BLaER1 (cell line): Measurements from ENCODE around the gene KSR1.

Experiments
- H3K27ac ChIP-seq: shearing (Covaris generic); formaldehyde crosslinking; 2 replicates; pipeline ENCODE4 v1.8.1; 2022
- H3K27me3 ChIP-seq: shearing (Covaris generic); formaldehyde crosslinking; 2 replicates; pipeline ENCODE4 v1.8.1; 2022
- H3K36me3 ChIP-seq: shearing (Covaris generic); formaldehyde crosslinking; 2 replicates; pipeline ENCODE4 v1.8.1; 2022
- H3K4me1 ChIP-seq: shearing (Covaris generic); formaldehyde crosslinking; 2 replicates; pipeline ENCODE4 v1.8.1; 2022
- H3K4me2 ChIP-seq: shearing (Covaris generic); formaldehyde crosslinking; 2 replicates; pipeline ENCODE4 v1.8.1; 2022
- H3K4me3 ChIP-seq: shearing (Covaris generic); formaldehyde crosslinking; 2 replicates; pipeline ENCODE4 v1.8.1; 2022
- H3K9ac ChIP-seq: shearing (Covaris generic); formaldehyde crosslinking; 2 replicates; pipeline ENCODE4 v1.8.1; 2022
- H3K9me3 ChIP-seq: shearing (Covaris generic); formaldehyde crosslinking; 2 replicates; pipeline ENCODE4 v1.8.1; 2022
- H4K20me1 ChIP-seq: shearing (Covaris generic); formaldehyde crosslinking; 2 replicates; pipeline ENCODE4 v1.8.1; 2022
- Cebpa-rat ChIP-seq: shearing (Covaris generic); IDR thresholded peaks from 2 replicates; pipeline ENCODE4 v1.8.1; 2022

The KSR1 gene

DNA sequence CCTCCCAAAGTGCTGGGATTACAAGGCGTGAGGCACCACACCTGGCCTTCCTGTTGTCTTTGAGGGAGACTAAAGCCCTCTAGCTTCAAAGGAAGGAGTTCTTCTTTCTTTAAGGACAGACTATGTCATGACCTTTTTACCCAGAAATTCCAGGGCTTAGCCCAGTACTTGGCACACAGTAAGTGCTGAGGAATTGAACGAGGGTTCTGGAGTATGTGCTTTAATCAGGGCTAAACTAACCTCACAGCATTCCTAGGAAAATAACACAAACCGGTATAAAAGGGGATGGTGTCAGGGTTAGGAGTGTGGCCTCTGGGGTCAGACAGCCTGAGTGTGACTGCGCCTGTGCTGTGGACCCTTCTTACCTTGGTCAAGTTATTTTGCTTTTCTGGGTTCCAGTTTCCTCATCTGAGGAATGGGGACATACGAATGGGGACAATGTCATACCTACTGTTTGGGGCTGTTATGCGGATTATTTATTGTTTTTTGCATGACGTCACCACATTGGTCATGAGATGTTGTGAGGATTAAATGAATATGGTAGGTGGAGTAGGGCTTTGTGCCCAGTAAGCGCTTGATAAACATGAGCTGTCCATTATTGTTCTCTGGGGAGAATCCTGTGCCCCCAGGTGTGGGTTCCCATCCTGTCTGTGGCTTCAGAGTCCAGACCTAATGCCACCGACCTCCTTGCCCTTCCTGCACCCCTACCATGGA is 21.9 kb downstream of the KSR1 start:
- Histone ChIP-seq H3K9me3 (no peaks in the 10 kb centered on the region), H3K4me1 (peaks cover 87% of the 10 kb centered on the region), H3K9ac (no peak overlapping the region), H3K36me3 (no peaks in the 10 kb centered on the region), H3K27me3 (no peaks in the 10 kb centered on the region), H3K4me2 (peak overlapping the region; percentile 58), H4K20me1 (peaks cover 9% of the 10 kb centered on the region; the same call in 1 of the 2 replicates), H3K4me3 (no peak overlapping the region), H3K27ac (no peak overlapping the region)
- no peak for TF ChIP-seq Cebpa-rat

DNA sequence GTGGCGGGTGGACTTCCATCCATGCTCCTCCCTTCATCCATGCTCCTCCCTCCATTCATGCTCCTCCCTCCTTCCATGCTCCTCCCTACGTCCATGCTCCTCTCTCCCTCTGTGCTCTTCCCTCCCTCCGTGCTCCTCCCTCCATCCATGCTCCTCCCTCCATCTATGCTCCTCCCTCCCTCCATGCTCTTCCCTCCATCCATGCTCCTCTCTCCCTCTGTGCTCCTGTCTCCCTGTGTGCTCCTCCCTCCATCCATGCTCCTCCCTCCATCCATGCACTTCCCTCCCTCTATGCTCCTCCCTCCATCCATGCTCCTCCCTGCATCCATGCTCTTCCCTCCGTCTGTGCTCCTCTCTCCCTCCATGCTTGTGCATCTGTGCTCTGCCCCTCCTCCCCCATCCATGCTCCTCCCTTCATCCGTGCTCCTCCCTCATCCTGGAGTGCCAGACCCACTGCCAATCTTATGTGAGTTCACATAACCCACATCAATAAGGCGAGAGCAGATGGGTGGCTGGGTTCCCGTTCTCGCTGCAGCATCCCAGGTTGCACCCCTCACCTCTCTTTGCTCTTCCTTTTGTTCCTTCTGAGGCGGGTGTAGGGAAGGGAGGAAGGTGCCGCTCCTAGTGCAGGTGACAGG is 22.8 kb downstream of the KSR1 start:
- H3K36me3 ChIP-seq: no peaks in the 10 kb centered on the region
- H3K4me3 ChIP-seq: no peak overlapping the region

DNA sequence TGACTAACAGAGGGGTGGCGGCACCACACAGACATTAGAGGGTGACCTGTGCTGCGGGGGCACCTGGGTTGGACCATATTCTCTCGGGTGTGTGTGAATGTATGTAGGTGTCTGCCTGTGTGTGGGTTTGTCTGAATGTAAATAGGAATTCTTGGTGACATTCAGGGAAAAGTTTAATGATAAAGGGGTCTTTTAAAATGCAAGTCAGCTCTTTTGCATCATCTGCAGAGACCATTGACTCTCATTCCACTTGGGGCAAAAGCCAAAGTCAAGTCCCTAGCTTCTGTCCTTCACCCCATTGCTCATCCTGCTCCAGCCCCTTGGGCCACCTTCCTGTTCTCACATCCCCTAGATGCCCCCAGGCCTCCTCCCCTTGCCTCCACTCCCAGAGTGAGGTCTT is 23.6 kb downstream of the KSR1 start:
- TF ChIP-seq Cebpa-rat: no peak
- Histone ChIP-seq H3K4me2 (no peak overlapping the region), H3K4me1 (peaks cover 73% of the 10 kb centered on the region), H3K27ac (no peak overlapping the region), H4K20me1 (peaks cover 11% of the 10 kb centered on the region), H3K9ac (no peak overlapping the region), H3K4me3 (no peak overlapping the region), H3K27me3 (no peaks in the 10 kb centered on the region), H3K36me3 (no peaks in the 10 kb centered on the region), H3K9me3 (no peaks in the 10 kb centered on the region)

More for the DNA sequence above, 22.8 kb downstream of the KSR1 start:
- H3K4me1 ChIP-seq: peaks cover 79% of the 10 kb centered on the region
- no peak for TF ChIP-seq Cebpa-rat
- peak overlapping the region; percentile 20; the same call in 1 of the 2 replicates for H3K4me2 ChIP-seq
- no peaks in the 10 kb centered on the region for H3K27me3 ChIP-seq
- no peaks in the 10 kb centered on the region for H3K9me3 ChIP-seq
- H3K27ac ChIP-seq: no peak overlapping the region
- H4K20me1 ChIP-seq: peaks cover 9% of the 10 kb centered on the region; the same call in 1 of the 2 replicates
- H3K9ac ChIP-seq: no peak overlapping the region

DNA sequence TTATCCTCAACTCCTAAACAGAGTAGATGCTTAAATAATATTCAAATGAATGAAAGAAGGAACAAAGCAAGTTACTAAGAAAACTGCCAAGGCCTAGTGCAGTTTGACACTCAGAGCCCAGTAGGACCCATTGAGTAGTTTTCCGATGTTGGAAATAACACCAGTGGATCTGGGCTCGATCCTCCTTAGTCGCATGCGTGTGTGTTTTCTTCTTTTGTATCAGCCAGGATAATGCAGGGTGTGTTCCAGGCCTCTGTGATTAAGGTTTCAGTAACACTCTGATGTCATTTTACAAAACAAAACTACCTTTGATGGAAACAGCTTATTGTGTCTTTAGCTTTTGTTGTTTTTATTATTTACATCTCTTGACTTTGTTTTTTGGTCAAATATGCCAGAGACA is 24.5 kb downstream of the KSR1 start:
- no peak for TF ChIP-seq Cebpa-rat
- Histone ChIP-seq H3K9me3 (no peaks in the 10 kb centered on the region), H3K36me3 (no peaks in the 10 kb centered on the region), H3K4me3 (no peak overlapping the region), H3K4me2 (no peak overlapping the region), H3K9ac (no peak overlapping the region), H3K4me1 (peaks cover 74% of the 10 kb centered on the region), H3K27me3 (no peaks in the 10 kb centered on the region), H4K20me1 (peaks cover 20% of the 10 kb centered on the region), H3K27ac (no peak overlapping the region)

DNA sequence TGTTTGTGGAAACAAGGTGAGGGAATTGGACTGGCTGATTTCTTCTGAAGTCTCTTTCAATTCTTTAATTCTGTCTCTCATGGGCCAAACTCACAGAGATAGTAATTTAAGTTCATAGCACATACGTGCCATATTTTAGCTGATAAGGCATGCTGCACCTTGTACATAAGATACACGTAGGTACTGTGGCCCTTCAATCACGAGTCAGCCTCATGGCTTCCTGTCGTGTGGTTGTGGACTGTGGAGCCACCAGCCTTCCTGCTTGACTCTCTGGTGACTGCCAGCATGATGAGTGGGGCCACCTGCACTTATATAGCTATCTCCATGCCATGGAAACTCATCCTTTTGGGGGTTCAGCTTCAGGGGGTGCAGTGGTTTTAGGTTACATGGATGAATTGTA is 25.1 kb downstream of the KSR1 start:
- no peaks in the 10 kb centered on the region for H3K27me3 ChIP-seq

DNA sequence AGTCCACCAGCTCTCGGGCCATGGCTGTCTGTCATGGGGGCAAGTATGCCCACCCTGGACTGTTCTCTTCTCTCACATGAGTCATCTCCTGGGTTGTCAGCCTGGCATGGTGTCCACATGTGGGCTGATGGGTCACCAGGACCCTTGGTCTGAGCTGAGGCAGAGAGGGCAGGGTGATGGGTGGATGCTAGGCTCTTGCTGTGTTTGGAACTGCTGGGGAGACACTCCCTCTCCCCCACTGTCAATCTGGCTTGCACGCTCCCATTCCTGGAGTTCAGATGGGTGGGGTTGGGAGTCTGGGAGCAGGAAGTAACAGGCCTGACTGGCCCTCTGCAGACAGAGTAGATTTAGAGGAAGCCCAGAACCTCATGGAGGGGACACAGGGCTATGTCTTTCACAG is 28.9 kb downstream of the KSR1 start:
- peaks cover 19% of the 10 kb centered on the region for H4K20me1 ChIP-seq

More for the DNA sequence above, 25.1 kb downstream of the KSR1 start:
- H3K27ac ChIP-seq: no peak overlapping the region
- H3K9ac ChIP-seq: no peak overlapping the region
- H3K4me1 ChIP-seq: peaks cover 76% of the 10 kb centered on the region
- H3K4me3 ChIP-seq: no peak overlapping the region
- no peak for TF ChIP-seq Cebpa-rat
- peak overlapping the region; percentile 48 for H3K4me2 ChIP-seq
- no peaks in the 10 kb centered on the region for H3K36me3 ChIP-seq
- H4K20me1 ChIP-seq: peaks cover 26% of the 10 kb centered on the region
- H3K9me3 ChIP-seq: no peaks in the 10 kb centered on the region

DNA sequence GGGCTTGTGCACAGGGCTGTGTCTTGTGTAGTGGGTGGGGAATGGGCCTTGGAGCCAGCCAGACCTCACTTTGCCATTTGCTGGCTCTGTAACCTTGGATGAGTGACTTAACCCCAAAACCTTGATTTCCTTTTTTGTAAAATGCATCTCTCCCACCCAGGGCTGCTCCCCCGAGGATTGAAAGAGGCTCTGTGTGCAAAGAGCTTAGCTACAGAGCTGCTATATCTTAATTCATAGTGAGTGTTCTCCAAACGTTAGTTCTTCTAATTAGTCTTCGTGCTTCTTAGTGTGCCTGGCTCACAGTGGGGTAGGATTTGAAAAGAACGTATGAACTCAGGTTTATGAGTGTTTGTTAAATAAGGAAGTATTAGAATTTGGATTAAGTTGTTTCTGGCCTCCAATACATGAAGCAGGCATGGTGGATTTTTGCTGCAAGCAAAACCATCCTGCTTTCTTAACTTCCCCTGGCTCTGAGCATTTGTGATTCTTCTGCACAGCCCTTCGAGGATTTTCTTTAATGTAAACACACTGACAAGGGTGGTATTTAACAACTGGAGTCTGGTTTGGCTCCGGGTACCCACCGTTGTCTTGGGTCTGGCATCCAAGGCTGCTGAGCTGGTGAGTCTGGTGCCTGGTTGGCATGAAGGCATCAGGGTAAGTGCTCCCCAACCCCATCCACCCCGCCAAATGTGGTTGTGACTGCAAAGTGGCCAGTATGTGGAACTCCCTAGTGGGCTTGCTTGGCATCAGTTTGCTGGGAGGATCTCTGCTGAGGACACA is 29.7 kb downstream of the KSR1 start:
- Histone ChIP-seq H4K20me1 (peaks cover 19% of the 10 kb centered on the region), H3K27ac (no peak overlapping the region), H3K9ac (no peak overlapping the region; the same call in 1 of the 2 replicates), H3K9me3 (no peaks in the 10 kb centered on the region), H3K36me3 (no peaks in the 10 kb centered on the region), H3K27me3 (no peaks in the 10 kb centered on the region), H3K4me1 (peaks cover 54% of the 10 kb centered on the region), H3K4me2 (peak overlapping the region; percentile 73), H3K4me3 (no peak overlapping the region)
- TF ChIP-seq Cebpa-rat: no peak

More for the DNA sequence above, 28.9 kb downstream of the KSR1 start:
- Histone ChIP-seq H3K4me1 (peaks cover 62% of the 10 kb centered on the region), H3K4me3 (no peak overlapping the region), H3K27me3 (no peaks in the 10 kb centered on the region), H3K9me3 (no peaks in the 10 kb centered on the region), H3K36me3 (no peaks in the 10 kb centered on the region), H3K4me2 (peak overlapping the region; percentile 73), H3K27ac (no peak overlapping the region), H3K9ac (no peak overlapping the region; the same call in 1 of the 2 replicates)
- no peak for TF ChIP-seq Cebpa-rat

DNA sequence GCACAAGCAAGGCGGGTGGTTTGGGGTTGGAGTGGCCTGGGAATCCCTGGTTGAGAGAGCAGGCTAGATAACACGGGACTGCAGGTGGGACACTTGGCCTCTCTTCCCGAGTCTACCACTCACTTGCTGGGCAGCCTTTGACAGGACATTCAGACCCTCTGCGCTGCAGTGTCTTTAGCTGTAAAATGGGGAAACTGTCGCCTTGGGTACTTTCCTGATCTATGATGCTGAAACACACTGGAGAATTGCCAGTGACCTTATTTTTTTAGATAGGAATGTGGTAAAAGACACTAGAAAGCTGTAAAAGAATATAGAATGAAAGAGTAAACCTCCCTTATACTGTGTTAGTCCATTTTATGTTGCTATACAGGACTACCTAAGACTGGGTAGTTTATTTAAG is 30.5 kb downstream of the KSR1 start:
- Histone ChIP-seq H3K4me2 (peak overlapping the region; percentile 73), H3K27me3 (no peaks in the 10 kb centered on the region), H4K20me1 (peaks cover 22% of the 10 kb centered on the region), H3K9me3 (no peaks in the 10 kb centered on the region), H3K27ac (no peak overlapping the region), H3K36me3 (no peaks in the 10 kb centered on the region), H3K9ac (no peak overlapping the region), H3K4me1 (peaks cover 46% of the 10 kb centered on the region), H3K4me3 (no peak overlapping the region)
- no peak for TF ChIP-seq Cebpa-rat

DNA sequence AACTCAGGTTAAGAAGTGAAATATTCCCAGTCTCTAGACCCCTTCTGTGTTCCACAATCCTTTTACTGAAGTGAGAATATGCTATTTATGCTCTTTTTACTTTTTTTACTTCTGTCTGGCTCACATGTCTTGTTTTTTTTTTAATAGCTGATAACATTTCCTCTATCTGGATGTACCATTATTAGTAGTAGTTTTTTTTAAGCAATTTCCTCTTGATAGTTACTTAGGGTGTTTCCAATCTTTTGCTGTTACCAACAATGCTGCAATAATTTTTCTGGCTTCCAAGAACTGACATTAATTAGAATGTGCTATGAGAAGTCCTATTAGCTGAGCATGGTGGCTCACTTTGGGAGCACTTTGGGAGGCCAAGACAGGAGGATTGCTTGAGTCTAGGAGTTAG is 32.0 kb downstream of the KSR1 start:
- H3K4me1 ChIP-seq: peaks cover 42% of the 10 kb centered on the region

More for the DNA sequence above, 32.0 kb downstream of the KSR1 start:
- H3K4me3 ChIP-seq: no peak overlapping the region
- H3K9me3 ChIP-seq: no peaks in the 10 kb centered on the region
- H3K4me2 ChIP-seq: no peak overlapping the region
- no peaks in the 10 kb centered on the region for H3K36me3 ChIP-seq
- TF ChIP-seq Cebpa-rat: no peak
- no peak overlapping the region for H3K9ac ChIP-seq
- H3K27me3 ChIP-seq: no peaks in the 10 kb centered on the region
- H4K20me1 ChIP-seq: peaks cover 27% of the 10 kb centered on the region
- H3K27ac ChIP-seq: no peak overlapping the region
